ENCODE measurements around the gene KRT84.
A peak's percentile ranks its signal among the peaks of the same experiment; 100 is the strongest.
"Not testable (repeated sequence)": the region's sequence is repeated elsewhere in the genome, so short reads cannot be mapped to it uniquely, and the experiment has no call there.

KRT84 gene

GRCh38 chr12:52410589-52411248, 25.3 kb upstream of the KRT84 start:
- not testable (repeated sequence) for DNase-seq

- DNase-seq: no peak
Measured at GRCh38 chr12:52407918-52408317, 22.5 kb upstream of the KRT84 start.

GRCh38 chr12:52405922-52406385, 20.5 kb upstream of the KRT84 start, which contains the start of gene KRT82:
TSS of gene KRT82 (minus strand) at chr12:52406335. CDS start at chr12:52406277, 58 bp downstream.
- no peak for DNase-seq

- DNase-seq: no peak
Measured at GRCh38 chr12:52404951-52405350, 19.5 kb upstream of the KRT84 start.

GRCh38 chr12:52403561-52403960, 18.1 kb upstream of the KRT84 start:
- DNase-seq: no peak

- peak; percentile 2 for DNase-seq
Measured at GRCh38 chr12:52402873-52403540, 17.6 kb upstream of the KRT84 start.

GRCh38 chr12:52402377-52402776, 16.9 kb upstream of the KRT84 start:
- DNase-seq: no peak

- DNase-seq: no peak
Measured at GRCh38 chr12:52401926-52402325, 16.5 kb upstream of the KRT84 start.

GRCh38 chr12:52401526-52401925, 16.1 kb upstream of the KRT84 start:
- DNase-seq: no peak

GRCh38 chr12:52400906-52401305, 15.5 kb upstream of the KRT84 start:
- no peak for DNase-seq

- DNase-seq: no peak
Measured at GRCh38 chr12:52399756-52400155, 14.3 kb upstream of the KRT84 start.

- no peak for DNase-seq
Measured at GRCh38 chr12:52398176-52398575, 12.7 kb upstream of the KRT84 start.

GRCh38 chr12:52396656-52397055, 11.2 kb upstream of the KRT84 start:
- DNase-seq: no peak

GRCh38 chr12:52395761-52396434, 10.4 kb upstream of the KRT84 start:
- no peak for DNase-seq

- DNase-seq: no peak
Measured at GRCh38 chr12:52394836-52395405, 9.5 kb upstream of the KRT84 start.

- no peak for DNase-seq
Measured at GRCh38 chr12:52392465-52393007, 7.1 kb upstream of the KRT84 start.

GRCh38 chr12:52391618-52392002, 6.2 kb upstream of the KRT84 start:
- no peak for DNase-seq

- peak; percentile 5 for DNase-seq
Measured at GRCh38 chr12:52390739-52391617, 5.5 kb upstream of the KRT84 start.

- DNase-seq: no peak
Measured at GRCh38 chr12:52389313-52390207, 4.1 kb upstream of the KRT84 start.

GRCh38 chr12:52387859-52388258, 2.4 kb upstream of the KRT84 start:
- DNase-seq: no peak

- DNase-seq: no peak
Measured at GRCh38 chr12:52383331-52383730, 2.1 kb downstream of the KRT84 start.
